Lower leg skin (tissue), 4 donors: ENCODE data around the gene NFIX. TPM values are rescaled to one million over a fixed set of nuclear protein-coding genes. Genes with fewer than 3 reads are reported as not detected.

ENCODE experiments used
- DNase-seq, 2 donors: peaks; one replicate each; pipeline ENCODE4 v3.0.0-alpha.2; 2019; ENCODE audit warnings: low spot score in 2 of 2
- H3K4me3 ChIP-seq: fragments of 200-600 bp; sonication (generic); 2 replicates; pipeline ENCODE4 v1.5.1; 2017; ENCODE audit warnings: mild to moderate bottlenecking, low read depth; ENCODE audit not compliant: poor library complexity, severe bottlenecking
- CTCF ChIP-seq, 3 donors: fragments of 450-650 bp; IDR thresholded peaks; one replicate each; pipeline ENCODE4 v1.5.1; 2016; ENCODE audit warnings: antibody characterized with exemption in 3 of 3, mild to moderate bottlenecking in 3 of 3, moderate library complexity in 2 of 3
- POLR2A ChIP-seq, 2 donors: fragments of 450-650 bp; IDR thresholded peaks; one replicate each; pipeline ENCODE4 v1.6.1; 2016 to 2017; ENCODE audit warnings: antibody characterized with exemption in 2 of 2, mild to moderate bottlenecking in 1 of 2, moderate library complexity in 1 of 2
- WGBS, 2 donors: methylation state at CpG; one replicate each; pipeline ENCODE4 v1.1.5; 2018; 5-methylcytosine and 5-hydroxymethylcytosine counted together
- intact Hi-C: fragments of 100-400 bp; cut with DNase I; formaldehyde crosslinking; loops from one replicate; pipeline ENCODE4 v1.15.0; 2023; ENCODE audit warnings: low total_unique reads
- total RNA-seq, 4 donors: library from RNA; depleted of rRNA; stranded (reverse); fragments of >200 nt; gene quantifications; one replicate each; pipeline ENCODE4 v1.1.0, GENCODE V29; 2016

The NFIX gene
- total RNA-seq, 4 donors from 2014 or later = 119 to 177 (median 136) TPM

- no peak for TF ChIP-seq CTCF (IDR thresholded peaks at IDR 0.05)
- TF ChIP-seq POLR2A (IDR thresholded peaks at IDR 0.05) = no peak
- intact Hi-C loops = no loop called here
- no peak for DNase-seq
- 91 to 93% methylated on average over 5 of the region's 5 CpGs for WGBS, 2 donors
- no peak overlapping the region for H3K4me3 ChIP-seq
These were observed 27.4 kb upstream of the NFIX start for GRCh38 chr19:12967907-12968306.

- DNase-seq = no peak
- no peak within 1 kb of the TSS for H3K4me3 ChIP-seq
- intact Hi-C loops = no loop called here
- TF ChIP-seq POLR2A (IDR thresholded peaks at IDR 0.05) (no peak), CTCF (IDR thresholded peaks at IDR 0.05) (no peak)
- 40 to 42% methylated on average over 13 to 14 of the region's 14 CpGs for WGBS, 2 donors
These were observed 25.8 kb upstream of the NFIX start, which contains the start of gene DAND5 for GRCh38 chr19:12969292-12969988. DAND5 (plus strand) TSS chr19:12969576; CDS start chr19:12969661, 85 bp downstream.

- TF ChIP-seq CTCF (IDR thresholded peaks at IDR 0.05) (no peak), POLR2A (IDR thresholded peaks at IDR 0.05) (no peak)
- no peak for DNase-seq
- intact Hi-C loops = loop anchor here (10.0 kb wide), 1 partner anchor 295 kb away; no protein-coding TSS in a partner anchor
- WGBS, 2 donors = 94 to 95% methylated on average over 7 of the region's 7 CpGs
- H3K4me3 ChIP-seq = no peak overlapping the region
These were observed 25.0 kb upstream of the NFIX start for GRCh38 chr19:12970070-12970820.

GRCh38 chr19:12973236-12973635, 22.0 kb upstream of the NFIX start:
- intact Hi-C loops = loop anchor here (10.0 kb wide), 1 partner anchor 292 kb away; no protein-coding TSS in a partner anchor
- H3K4me3 ChIP-seq = no peak overlapping the region
- DNase-seq = no peak
- no peak for TF ChIP-seq POLR2A (IDR thresholded peaks at IDR 0.05)
- TF ChIP-seq CTCF (IDR thresholded peaks at IDR 0.05) = no peak
- WGBS, 2 donors = 92 to 93% methylated on average over 16 of the region's 16 CpGs

- WGBS, 2 donors = 47 to 61% methylated on average over 6 to 19 of the region's 19 CpGs
- no peak for DNase-seq
- no peak overlapping the region for H3K4me3 ChIP-seq
- TF ChIP-seq POLR2A (IDR thresholded peaks at IDR 0.05) (no peak), CTCF (IDR thresholded peaks at IDR 0.05) (no peak)
- intact Hi-C loops = loop anchor here (5.0 to 10.0 kb wide), 2 partner anchors 123 to 290 kb away; no protein-coding TSS in a partner anchor
These were observed 20.7 kb upstream of the NFIX start for GRCh38 chr19:12974301-12975220.
